Progenitor cell of endocrine pancreas (in vitro differentiated cells): Measurements from ENCODE around the gene KCTD8. TPM values are rescaled to one million over a fixed set of nuclear protein-coding genes. Genes with fewer than 3 reads are reported as not detected.

ENCODE experiments used
- DNase-seq: peaks from one replicate; pipeline ENCODE4 v3.0.0; 2021; ENCODE audit warnings: low spot score; ENCODE audit not compliant: unreplicated experiment
- H3K27ac Mint-ChIP-seq: 2 replicates; pipeline ENCODE4 v1.8.0; 2021; ENCODE audit warnings: mild to moderate bottlenecking, moderate library complexity, mixed read lengths
- H3K27me3 Mint-ChIP-seq: 2 replicates; pipeline ENCODE4 v1.8.0; 2021; ENCODE audit warnings: mixed read lengths
- H3K36me3 Mint-ChIP-seq: 2 replicates; pipeline ENCODE4 v1.8.0; 2022; ENCODE audit warnings: mixed read lengths; ENCODE audit not compliant: insufficient read depth
- H3K4me1 Mint-ChIP-seq: 2 replicates; pipeline ENCODE4 v1.8.0; 2021; ENCODE audit warnings: low read depth, mixed read lengths
- H3K4me3 Mint-ChIP-seq: 2 replicates; pipeline ENCODE4 v1.8.0; 2021; ENCODE audit warnings: low read depth, mild to moderate bottlenecking, moderate library complexity, mixed read lengths
- H3K9me3 Mint-ChIP-seq: 2 replicates; pipeline ENCODE4 v1.8.0; 2021; ENCODE audit warnings: low read depth, mixed read lengths
- CTCF ChIP-seq: fragments of 200-600 bp; sonication (generic); IDR thresholded peaks from one replicate; pipeline ENCODE4 v1.5.0; 2021; ENCODE audit warnings: antibody characterized with exemption, mild to moderate bottlenecking; ENCODE audit not compliant: unreplicated experiment
- total RNA-seq: library from RNA; stranded (reverse); gene quantifications from 2 replicates; pipeline ENCODE4 v1.2.1, GENCODE V29; 2021

KCTD8 gene
- total RNA-seq, 1 donor from 2014 or later = 1.3 TPM

GRCh38 chr4:44165938-44166337, 282.7 kb downstream of the KCTD8 start:
- H3K36me3 Mint-ChIP-seq = no peaks in the 10 kb centered on the region
- no peaks in the 10 kb centered on the region for H3K27me3 Mint-ChIP-seq
- no peak for TF ChIP-seq CTCF
- no peak for DNase-seq
- peaks cover 14% of the 10 kb centered on the region for H3K4me1 Mint-ChIP-seq
- no peak overlapping the region for H3K27ac Mint-ChIP-seq
- H3K4me3 Mint-ChIP-seq = no peak overlapping the region
- peaks cover 6% of the 10 kb centered on the region for H3K9me3 Mint-ChIP-seq

- no peaks in the 10 kb centered on the region for H3K27me3 Mint-ChIP-seq
- no peaks in the 10 kb centered on the region for H3K36me3 Mint-ChIP-seq
- no peak overlapping the region for H3K4me3 Mint-ChIP-seq
- peaks cover 16% of the 10 kb centered on the region for H3K4me1 Mint-ChIP-seq
- DNase-seq = no peak
- H3K27ac Mint-ChIP-seq = peak overlapping the region; percentile 84
- H3K9me3 Mint-ChIP-seq = peaks cover 6% of the 10 kb centered on the region
- no peak for TF ChIP-seq CTCF
Measured at GRCh38 chr4:44162538-44163270, 285.9 kb downstream of the KCTD8 start.

- DNase-seq = no peak
- Mint-ChIP-seq H3K36me3 (no peaks in the 10 kb centered on the region), H3K27ac (no peak overlapping the region), H3K27me3 (no peaks in the 10 kb centered on the region), H3K4me1 (peaks cover 20% of the 10 kb centered on the region), H3K9me3 (peaks cover 4% of the 10 kb centered on the region), H3K4me3 (no peak overlapping the region)
- TF ChIP-seq CTCF = no peak
Measured at GRCh38 chr4:44161756-44162155, 286.9 kb downstream of the KCTD8 start.

DNA sequence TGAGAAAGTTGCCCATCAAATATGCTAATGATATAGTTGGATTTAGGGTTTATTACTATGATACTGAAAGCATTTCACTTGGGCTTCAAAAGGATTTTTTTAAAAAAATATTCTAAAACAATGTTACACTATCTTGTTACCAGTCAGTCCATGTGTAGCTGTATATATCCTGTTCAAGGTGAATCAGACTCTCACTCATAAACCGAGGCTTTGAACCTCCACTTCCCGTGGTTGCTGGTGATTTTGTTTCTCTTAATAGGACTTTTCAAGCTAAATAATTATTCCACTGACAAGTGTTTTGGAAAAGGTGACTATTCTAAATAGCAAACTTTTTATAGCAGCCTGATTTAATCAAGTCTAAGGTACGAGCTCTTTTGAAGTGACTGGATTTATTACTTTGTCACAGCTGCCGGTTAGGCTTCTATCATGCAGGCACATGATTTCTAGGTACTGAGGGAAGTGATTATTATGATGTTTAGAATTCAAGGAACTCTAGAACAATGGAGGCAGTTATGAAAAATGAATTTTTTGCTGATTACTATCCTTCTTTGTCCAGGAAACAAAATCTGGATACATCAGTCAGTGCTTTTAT, 287.7 kb downstream of the KCTD8 start:
- Mint-ChIP-seq H3K9me3 (peaks cover 5% of the 10 kb centered on the region), H3K27ac (no peak overlapping the region), H3K4me1 (peaks cover 20% of the 10 kb centered on the region), H3K27me3 (no peaks in the 10 kb centered on the region), H3K4me3 (no peak overlapping the region), H3K36me3 (no peaks in the 10 kb centered on the region)
- TF ChIP-seq CTCF = no peak
- no peak for DNase-seq

DNA sequence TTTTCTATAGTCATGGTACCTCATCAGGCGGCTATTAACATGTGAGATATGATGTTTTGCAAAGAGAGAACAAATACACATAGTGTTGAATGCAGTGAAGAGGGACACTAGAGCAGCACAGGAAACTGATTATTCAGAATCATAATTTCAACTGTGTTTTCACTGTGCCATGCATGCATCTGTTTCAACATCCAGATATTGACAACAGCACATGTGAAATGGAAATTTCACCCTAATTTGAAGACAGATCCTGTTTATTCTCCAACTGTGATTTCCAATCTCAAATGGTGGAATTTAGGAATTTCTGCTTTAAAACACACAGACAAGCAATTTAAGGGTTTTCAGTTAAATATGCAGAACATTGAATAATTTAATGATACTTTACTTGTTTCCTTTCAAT, 288.6 kb downstream of the KCTD8 start:
- no peak for TF ChIP-seq CTCF
- H3K9me3 Mint-ChIP-seq = peaks cover 7% of the 10 kb centered on the region
- H3K27me3 Mint-ChIP-seq = no peaks in the 10 kb centered on the region
- H3K4me3 Mint-ChIP-seq = no peak overlapping the region
- no peak for DNase-seq
- peaks cover 16% of the 10 kb centered on the region for H3K4me1 Mint-ChIP-seq
- no peaks in the 10 kb centered on the region for H3K36me3 Mint-ChIP-seq
- H3K27ac Mint-ChIP-seq = no peak overlapping the region
